ENCODE results near the gene PKIG.
"Not testable (repeated sequence)": the region's sequence is repeated elsewhere in the genome, so short reads cannot be mapped to it uniquely, and the experiment has no call there.

The PKIG gene

GRCh38 chr20:44572551-44573500 lies 9.6 kb upstream of the PKIG start:
- DNase-seq (ENCODE audit: low read depth in 2 of 2): no peak

- DNase-seq (ENCODE audit: low read depth in 2 of 2): no peak
Measured at GRCh38 chr20:44573501-44573869, 8.9 kb upstream of the PKIG start.

- no peak for DNase-seq (ENCODE audit: low read depth in 2 of 2)
Measured at GRCh38 chr20:44574372-44574771, 8.0 kb upstream of the PKIG start.

- DNase-seq (ENCODE audit: low read depth in 2 of 2): no peak
Measured at GRCh38 chr20:44576297-44576696, 6.1 kb upstream of the PKIG start.

DNA sequence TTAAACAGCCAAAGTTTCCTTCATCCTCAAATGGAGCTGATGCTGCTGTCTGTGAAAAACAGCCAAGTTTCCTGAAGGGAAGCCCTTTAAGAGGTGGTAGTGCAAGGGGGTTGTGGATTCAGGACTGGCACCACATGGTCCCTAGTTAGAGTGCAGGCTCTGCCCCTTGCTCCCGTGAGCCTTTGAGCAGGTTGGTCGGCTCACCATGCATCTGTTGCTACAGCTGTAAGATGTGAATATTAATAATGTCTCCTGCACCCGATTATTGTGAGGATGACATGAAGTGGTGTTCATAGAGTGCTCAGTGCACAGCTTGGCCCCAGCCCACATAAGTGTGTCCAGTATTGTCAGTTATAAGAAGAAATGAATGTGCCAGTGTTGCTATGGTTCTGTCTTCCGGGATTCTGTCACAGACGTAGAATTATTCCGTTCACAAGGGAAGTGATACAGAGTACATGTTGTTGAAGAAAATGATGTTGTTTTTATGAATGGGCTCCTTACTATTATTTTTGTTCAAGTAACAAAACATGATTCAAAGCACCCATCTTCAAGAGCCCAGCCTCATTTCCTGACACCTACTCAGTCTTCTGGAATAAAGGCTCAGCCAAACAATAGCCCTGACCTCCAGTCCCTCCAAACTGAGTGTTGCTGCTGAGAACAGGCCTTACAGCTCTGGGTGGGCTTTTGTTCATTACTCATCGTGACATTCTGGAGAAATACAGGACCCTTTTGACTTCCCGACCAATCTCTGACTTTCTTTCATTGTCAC lies 2.9 kb upstream of the PKIG start:
- DNase-seq (ENCODE audit: low read depth in 2 of 2): no peak

DNA sequence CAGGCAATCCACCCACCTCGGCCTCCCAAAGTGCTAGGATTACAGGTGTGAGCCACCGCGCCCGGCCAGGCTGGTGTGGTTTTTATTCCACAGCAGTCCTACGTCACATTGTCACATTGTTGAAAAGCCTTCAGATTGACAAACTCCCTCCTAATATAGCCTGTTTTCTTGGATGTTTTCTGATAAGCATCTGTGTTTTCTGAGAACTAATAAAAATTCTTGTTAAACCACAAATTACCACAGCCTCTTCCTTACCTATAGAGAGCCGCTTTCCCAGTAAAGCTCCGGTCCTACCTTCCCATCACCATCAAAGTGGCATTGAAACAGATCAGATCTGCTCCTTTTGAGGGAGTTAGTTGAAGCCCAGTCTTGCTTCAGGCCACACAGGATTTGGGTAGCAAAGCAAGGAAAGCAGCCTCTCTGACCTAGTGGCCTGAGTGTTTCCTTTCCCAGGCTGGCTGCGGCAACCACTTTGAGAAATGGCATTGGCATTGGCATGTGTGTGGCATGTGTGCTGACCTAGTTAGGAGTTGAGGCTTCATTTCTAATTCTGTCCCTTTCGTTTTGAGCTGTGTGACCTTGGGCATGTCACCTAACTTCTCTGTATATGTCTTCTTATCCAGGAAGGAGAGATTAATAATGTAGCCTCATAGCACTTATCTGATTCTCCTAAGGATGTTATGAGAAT lies 1.7 kb upstream of the PKIG start:
- no peak for DNase-seq (ENCODE audit: low read depth in 2 of 2)

DNA sequence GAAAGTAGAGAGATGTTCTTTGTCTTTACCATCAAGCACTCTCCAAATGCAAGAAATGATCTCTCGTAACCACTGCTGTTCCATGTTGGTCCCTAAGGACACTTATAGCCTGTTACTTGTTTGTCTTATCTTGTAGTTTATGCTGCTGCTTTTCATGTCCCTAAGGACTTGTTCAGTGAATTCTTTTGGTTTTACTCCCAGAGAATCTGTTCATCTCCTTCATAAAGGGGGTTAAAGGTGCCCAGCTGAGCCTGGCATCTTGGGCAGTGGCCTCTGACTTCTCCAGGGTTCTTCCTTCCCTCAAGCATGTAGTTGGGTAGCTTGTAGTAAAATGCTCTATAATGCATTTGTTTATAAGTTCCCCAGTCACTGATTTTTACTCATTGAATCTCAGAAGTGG lies 864 bp upstream of the PKIG start:
- no peak for DNase-seq (ENCODE audit: low read depth in 2 of 2)

DNA sequence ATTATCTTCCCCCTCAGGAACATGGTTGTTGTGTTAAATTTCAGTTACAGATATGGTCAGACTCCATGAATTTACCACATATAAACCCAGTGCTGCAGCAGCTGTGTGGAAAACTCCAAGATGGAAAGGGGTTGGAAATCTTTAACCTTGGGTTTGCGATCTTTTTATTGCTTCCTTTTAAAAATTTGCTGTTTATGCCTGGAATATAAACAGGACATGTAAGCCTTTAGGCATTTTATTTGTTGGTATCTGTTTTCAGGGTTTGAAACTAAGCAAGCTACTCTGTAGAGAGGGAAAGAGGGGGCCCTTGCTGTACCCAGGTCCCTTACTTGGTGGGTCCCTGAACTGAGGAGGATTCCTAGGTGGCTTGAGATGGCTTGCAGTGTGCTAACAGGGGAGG lies 778 bp downstream of the PKIG start:
- DNase-seq (ENCODE audit: low read depth in 2 of 2): no peak

GRCh38 chr20:44584162-44584561 lies 1.8 kb downstream of the PKIG start:
- no peak for DNase-seq (ENCODE audit: low read depth in 2 of 2)

DNA sequence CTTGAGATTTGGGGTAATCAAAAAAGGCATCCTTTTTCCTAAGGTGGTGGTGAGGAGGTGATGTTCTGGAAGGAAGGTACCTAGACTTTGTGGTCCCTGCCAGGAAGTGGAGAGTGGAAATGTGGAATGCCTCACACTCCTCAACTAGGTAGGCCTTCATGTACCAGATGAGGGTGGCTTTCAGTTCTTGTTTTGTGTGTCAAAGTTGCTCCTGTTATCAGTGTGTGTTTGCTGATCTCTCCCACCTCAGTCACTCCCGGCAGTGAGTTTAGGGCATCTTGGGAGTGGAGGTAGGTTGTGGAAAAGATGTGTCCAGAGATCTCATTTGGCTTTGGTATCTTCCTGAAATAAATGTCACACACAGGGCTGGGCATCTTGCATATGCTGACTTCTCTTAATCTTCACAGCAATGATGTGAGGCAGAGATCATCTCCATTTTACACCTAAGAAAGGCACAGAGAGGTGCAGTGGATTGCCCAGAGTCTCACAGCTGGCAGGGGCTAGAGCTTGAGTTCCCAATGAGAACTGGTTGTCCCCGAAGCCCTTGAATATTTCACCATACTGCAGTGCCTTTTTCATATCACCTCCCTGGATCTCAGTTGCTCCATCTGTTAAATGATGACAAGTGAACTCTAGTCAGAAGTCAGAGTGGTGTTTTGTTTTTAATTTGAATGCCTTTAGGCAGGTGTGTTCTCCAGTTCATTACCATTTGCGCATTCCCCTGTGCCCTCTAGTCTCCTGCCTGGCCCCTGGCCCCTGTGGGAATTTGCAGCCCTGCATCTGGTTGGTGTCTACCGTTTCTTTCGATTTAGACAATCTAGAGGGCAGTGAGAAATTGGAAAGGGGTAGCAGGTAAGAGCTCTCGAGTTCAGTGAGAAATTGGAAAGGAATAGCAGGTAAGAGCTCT lies 2.9 kb downstream of the PKIG start:
- DNase-seq (ENCODE audit: low read depth in 2 of 2): no peak

DNA sequence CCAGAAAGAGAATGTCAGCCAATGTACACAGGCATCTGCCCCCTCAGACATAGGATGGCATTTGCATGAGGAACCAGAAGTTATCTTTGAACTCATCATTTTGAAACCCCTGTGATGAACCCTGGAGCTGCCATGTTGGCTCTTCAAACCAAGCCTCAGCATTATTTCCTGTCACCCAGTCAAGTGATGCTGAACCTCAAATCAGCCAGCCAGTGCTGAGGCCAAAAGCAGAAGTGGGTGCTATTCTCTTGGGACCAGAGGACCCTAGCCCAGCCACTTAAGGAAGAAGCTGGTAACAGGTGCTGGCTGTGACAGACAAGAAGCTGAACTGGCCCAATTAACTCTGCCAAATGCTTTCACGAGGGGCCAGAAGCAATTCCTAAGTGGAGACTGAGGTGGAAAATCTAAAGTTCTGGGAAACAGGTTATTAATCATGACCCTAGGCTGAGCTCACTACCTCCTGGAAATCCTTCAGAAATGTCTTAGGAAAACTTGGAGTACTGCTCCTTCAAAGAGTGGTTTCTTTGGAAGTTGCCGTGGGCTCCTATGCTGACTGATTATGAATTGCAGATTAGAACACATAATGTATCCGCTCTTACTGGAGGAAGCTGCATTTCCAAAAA lies 4.0 kb downstream of the PKIG start:
- DNase-seq (ENCODE audit: low read depth in 2 of 2): no peak

GRCh38 chr20:44587035-44587980 lies 4.9 kb downstream of the PKIG start:
- DNase-seq (ENCODE audit: low read depth in 2 of 2): no peak

GRCh38 chr20:44588321-44588720 lies 5.9 kb downstream of the PKIG start:
- not testable (repeated sequence) for DNase-seq (ENCODE audit: low read depth in 2 of 2)

- DNase-seq (ENCODE audit: low read depth in 2 of 2): no peak
Measured at GRCh38 chr20:44589537-44589936, 7.2 kb downstream of the PKIG start.

GRCh38 chr20:44590980-44591778 lies 8.8 kb downstream of the PKIG start:
- DNase-seq (ENCODE audit: low read depth in 2 of 2): no peak

GRCh38 chr20:44592366-44592765 lies 10.0 kb downstream of the PKIG start:
- no peak for DNase-seq (ENCODE audit: low read depth in 2 of 2)

DNA sequence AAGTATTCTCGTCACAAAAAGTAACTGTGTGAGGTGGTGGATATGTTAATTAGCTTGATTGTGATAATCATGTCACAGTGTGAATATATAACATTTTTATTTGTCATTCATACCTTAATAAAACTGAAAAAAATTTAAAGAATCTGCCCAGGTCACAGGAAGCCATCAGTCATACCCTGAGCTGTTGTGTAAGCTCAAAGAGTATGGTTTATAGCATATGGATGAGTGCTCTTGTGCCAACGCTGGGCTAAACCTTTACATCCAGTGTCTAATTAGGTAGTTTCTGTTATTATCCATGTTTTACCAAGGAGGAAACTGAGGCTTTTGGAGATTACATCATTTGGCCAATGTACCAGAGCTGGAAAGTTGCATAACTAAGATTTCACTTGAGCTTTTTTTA lies 11.4 kb downstream of the PKIG start:
- no peak for DNase-seq (ENCODE audit: low read depth in 2 of 2)

- DNase-seq (ENCODE audit: low read depth in 2 of 2): no peak
Measured at GRCh38 chr20:44594730-44595129, 12.4 kb downstream of the PKIG start.

- DNase-seq (ENCODE audit: low read depth in 2 of 2): no peak
Measured at GRCh38 chr20:44596010-44596409, 13.6 kb downstream of the PKIG start.
